ENCODE measurements around the gene ZC3H18. TPM values are rescaled to one million over a fixed set of nuclear protein-coding genes. Genes with fewer than 3 reads are reported as not detected.

ZC3H18 gene
- total and polyA plus RNA-seq, 10 of the 15 experiments (the other 5 are each of a cell fraction or from before 2014, with no cell fraction given) = 1.0 to 58.3 (median 22.4) TPM

GRCh38 chr16:88532434-88533241, 37.6 kb upstream of the ZC3H18 start (continued):
- TF ChIP-seq CUX1 (IDR thresholded peaks at IDR 0.05; ENCODE audit: insufficient replicate concordance, low read depth, low read length) = no peak
- no peak for TF ChIP-seq MEF2A (IDR thresholded peaks at IDR 0.05; ENCODE audit: insufficient read depth, low read depth, low read length)
- no peak for TF ChIP-seq TARDBP (IDR thresholded peaks at IDR 0.05; ENCODE audit: borderline replicate concordance)
- TF ChIP-seq SREBF2 (IDR thresholded peaks at IDR 0.05; ENCODE audit: low read length) = no peak
- TF ChIP-seq DPF2 (IDR thresholded peaks at IDR 0.05) = no peak
- no peak for TF ChIP-seq NR2C1 (IDR thresholded peaks at IDR 0.05)
- TF ChIP-seq E2F4 (IDR thresholded peaks at IDR 0.05; ENCODE audit: low read depth, low read length) = no peak
- no peak for TF ChIP-seq BCL11A (IDR thresholded peaks at IDR 0.05; ENCODE audit: low read depth, low read length)

Data from GM12878 (cell line).